ENCODE measurements around the gene SPDYE4.

The SPDYE4 gene

GRCh38 chr17:8782176-8782575, 23.8 kb upstream of the SPDYE4 start:
- DNase-seq, result no peak

GRCh38 chr17:8781776-8782175, 23.4 kb upstream of the SPDYE4 start:
- no peak for DNase-seq

GRCh38 chr17:8776881-8777280, 18.5 kb upstream of the SPDYE4 start:
- DNase-seq, result no peak

- DNase-seq, result no peak
Measured at GRCh38 chr17:8776248-8776647, 17.9 kb upstream of the SPDYE4 start.

- no peak for DNase-seq
Measured at GRCh38 chr17:8766731-8767130, 8.4 kb upstream of the SPDYE4 start.

GRCh38 chr17:8762012-8762411, 3.7 kb upstream of the SPDYE4 start:
- DNase-seq, result no peak

GRCh38 chr17:8757189-8757588, 1.2 kb downstream of the SPDYE4 start:
- DNase-seq, result no peak

- no peak for DNase-seq
Measured at GRCh38 chr17:8755590-8756255, 2.6 kb downstream of the SPDYE4 start.

GRCh38 chr17:8754890-8755289, 3.5 kb downstream of the SPDYE4 start:
- no peak for DNase-seq

GRCh38 chr17:8753976-8754440, 4.3 kb downstream of the SPDYE4 start:
- DNase-seq, result no peak

- no peak for DNase-seq
Measured at GRCh38 chr17:8753136-8753975, 5.0 kb downstream of the SPDYE4 start.

GRCh38 chr17:8749616-8750015, 8.7 kb downstream of the SPDYE4 start:
- no peak for DNase-seq

GRCh38 chr17:8747742-8748141, 10.6 kb downstream of the SPDYE4 start:
- no peak for DNase-seq

- no peak for DNase-seq
Measured at GRCh38 chr17:8746501-8747236, 11.7 kb downstream of the SPDYE4 start.

GRCh38 chr17:8745586-8746500, 12.5 kb downstream of the SPDYE4 start:
- DNase-seq, result peak; percentile 67 to 68

- DNase-seq, result no peak
Measured at GRCh38 chr17:8744086-8744785, 14.1 kb downstream of the SPDYE4 start.

GRCh38 chr17:8742819-8743218, 15.5 kb downstream of the SPDYE4 start:
- no peak for DNase-seq

GRCh38 chr17:8742274-8742673, 16.1 kb downstream of the SPDYE4 start:
- DNase-seq, result no peak

GRCh38 chr17:8741771-8742170, 16.6 kb downstream of the SPDYE4 start:
- no peak for DNase-seq

- no peak for DNase-seq
Measured at GRCh38 chr17:8741366-8741765, 17.0 kb downstream of the SPDYE4 start.

GRCh38 chr17:8740486-8740885, 17.9 kb downstream of the SPDYE4 start:
- DNase-seq, result peak in 1 of 2 experiments; percentile 10

GRCh38 chr17:8739097-8739496, 19.2 kb downstream of the SPDYE4 start:
- DNase-seq, result no peak

Data from activated CD4-positive, alpha-beta T cell treated with anti-CD3 and anti-CD28 coated beads, Interleukin-2, amount 50 U/mL, for 4 hours (primary cell).